GM23248 (cell line): ENCODE data around the gene GTF2I.
"Not testable (repeated sequence)": the region's sequence is repeated elsewhere in the genome, so short reads cannot be mapped to it uniquely, and the experiment has no call there.

Source experiments
- EZH2 ChIP-seq: fragments of 200-600 bp; sonication (generic); IDR thresholded peaks from 2 replicates; pipeline ENCODE4 v1.6.1; 2018; ENCODE audit warnings: antibody characterized with exemption, mild to moderate bottlenecking; ENCODE audit not compliant: insufficient read depth, poor library complexity, severe bottlenecking
- EZH2phosphoT487 ChIP-seq: fragments of 200-600 bp; sonication (generic); IDR thresholded peaks from 2 replicates; pipeline ENCODE4 v1.6.1; 2018; ENCODE audit warnings: antibody characterized with exemption, moderate library complexity, mild to moderate bottlenecking, low read depth; ENCODE audit not compliant: insufficient read depth

GRCh38 chr7:74704419-74704818 lies 46.9 kb downstream of the GTF2I start:
- not testable (repeated sequence) for TF ChIP-seq EZH2, EZH2phosphoT487
